Suppressor macrophage treated with lipopolysaccharide for 4 hours (primary cell): ENCODE results near the gene TACR1.
A peak's percentile ranks its signal among the peaks of the same experiment; 100 is the strongest.
"Not testable (repeated sequence)": the region's sequence is repeated elsewhere in the genome, so short reads cannot be mapped to it uniquely, and the experiment has no call there.

Source experiments
- DNase-seq: peaks from one replicate; pipeline ENCODE4 v3.0.0-alpha.2; 2020

The TACR1 gene

DNA sequence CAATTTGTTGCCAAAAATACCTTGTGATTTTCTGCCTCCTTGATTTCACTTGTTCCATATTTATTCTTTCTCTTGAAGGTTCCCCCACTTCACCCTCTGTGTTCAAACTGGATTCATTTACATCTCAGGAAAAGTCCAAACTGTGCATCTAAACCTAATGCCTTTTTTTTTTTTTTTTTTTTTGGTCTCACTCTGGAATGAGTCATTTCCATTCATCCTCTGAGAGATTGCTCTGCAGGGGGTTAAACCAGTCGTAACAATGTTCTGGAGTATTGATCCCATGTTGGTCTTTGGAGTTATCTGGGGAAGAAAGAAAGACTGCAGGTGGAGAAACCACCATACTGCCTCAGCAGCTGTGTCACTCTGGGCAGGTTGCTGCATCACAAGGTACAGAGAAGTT is 119.7 kb downstream of the TACR1 start:
- no peak for DNase-seq

GRCh38 chr2:75077909-75078308 is 121.4 kb downstream of the TACR1 start:
- DNase-seq: no peak

DNA sequence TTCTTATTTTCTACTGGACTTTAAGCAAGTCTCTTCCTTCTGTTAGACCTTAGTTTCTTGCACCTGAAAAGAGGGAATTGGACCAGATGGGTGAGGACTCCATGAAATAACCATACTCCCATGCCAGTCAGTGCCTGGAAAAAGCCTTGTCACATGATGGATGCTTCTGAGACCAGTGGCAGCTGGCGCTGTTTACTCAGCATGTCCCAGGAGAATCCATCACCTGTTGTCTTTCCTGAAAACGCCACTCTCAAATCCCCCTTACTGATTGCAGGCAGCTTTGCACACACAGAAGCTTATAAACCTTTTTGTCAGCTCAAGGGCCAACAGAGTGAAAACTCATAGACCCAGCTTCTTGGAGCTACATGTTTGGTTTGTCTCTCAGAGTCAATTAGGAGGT is 123.2 kb downstream of the TACR1 start:
- no peak for DNase-seq

- no peak for DNase-seq
Measured at GRCh38 chr2:75074708-75075107, 124.6 kb downstream of the TACR1 start.

DNA sequence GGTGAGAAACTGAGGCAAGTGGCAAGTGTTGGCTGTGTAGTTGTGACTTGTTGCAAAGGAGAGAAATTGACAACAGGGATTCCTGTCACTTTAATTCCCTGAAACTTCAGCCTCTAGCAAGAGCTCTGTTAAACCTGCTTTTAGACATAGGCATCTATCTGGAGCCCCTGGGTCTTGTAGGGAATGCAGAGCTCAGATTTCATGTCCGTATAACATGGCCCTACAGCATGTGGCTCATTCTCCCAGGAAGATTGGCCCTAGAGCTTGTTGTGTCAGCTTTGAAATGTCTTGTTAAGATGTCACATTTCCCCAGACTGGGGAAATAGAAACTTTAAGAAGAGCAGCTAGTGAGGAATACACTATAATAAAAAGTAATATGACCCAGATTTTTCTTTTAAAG is 125.1 kb downstream of the TACR1 start:
- DNase-seq: no peak

- no peak for DNase-seq
Measured at GRCh38 chr2:75071766-75072165, 127.6 kb downstream of the TACR1 start.

DNA sequence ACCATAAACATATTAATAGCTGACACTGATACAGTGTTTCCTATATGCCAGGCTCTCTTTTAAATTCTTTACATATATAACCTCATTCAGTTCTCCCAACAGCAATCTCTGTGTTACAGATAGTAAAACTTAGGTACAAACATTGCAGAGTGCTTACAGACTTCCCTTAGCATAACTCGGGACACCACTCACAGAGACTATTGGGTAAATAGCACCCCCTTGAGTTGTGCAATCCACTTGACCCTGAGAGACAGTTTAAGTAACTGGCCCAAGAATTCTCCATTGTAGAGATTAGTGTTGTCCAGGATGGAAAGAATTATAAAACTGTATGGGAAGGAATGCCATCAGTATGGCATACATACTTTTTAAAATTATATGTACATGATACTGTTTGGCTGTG is 130.8 kb downstream of the TACR1 start:
- no peak for DNase-seq

DNA sequence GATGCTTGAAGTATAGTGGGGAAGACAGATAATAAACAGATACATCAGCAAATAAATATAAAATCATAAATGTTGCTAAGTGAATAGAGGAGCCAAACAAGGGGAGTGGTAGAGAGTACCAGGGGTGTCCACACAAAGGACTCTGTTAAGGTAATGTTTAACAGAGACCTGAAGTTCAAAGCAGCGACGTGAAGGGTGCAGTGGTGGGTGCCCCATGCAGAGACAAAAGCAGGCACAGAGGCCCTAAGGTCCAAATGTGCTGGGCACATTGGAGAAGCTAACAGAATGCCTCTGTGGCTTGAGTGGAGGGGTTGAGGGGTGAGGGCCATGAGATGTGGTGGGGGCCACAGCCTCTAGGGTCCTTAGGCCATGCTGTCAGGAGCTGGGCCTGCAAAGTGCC is 131.8 kb downstream of the TACR1 start:
- no peak for DNase-seq

DNA sequence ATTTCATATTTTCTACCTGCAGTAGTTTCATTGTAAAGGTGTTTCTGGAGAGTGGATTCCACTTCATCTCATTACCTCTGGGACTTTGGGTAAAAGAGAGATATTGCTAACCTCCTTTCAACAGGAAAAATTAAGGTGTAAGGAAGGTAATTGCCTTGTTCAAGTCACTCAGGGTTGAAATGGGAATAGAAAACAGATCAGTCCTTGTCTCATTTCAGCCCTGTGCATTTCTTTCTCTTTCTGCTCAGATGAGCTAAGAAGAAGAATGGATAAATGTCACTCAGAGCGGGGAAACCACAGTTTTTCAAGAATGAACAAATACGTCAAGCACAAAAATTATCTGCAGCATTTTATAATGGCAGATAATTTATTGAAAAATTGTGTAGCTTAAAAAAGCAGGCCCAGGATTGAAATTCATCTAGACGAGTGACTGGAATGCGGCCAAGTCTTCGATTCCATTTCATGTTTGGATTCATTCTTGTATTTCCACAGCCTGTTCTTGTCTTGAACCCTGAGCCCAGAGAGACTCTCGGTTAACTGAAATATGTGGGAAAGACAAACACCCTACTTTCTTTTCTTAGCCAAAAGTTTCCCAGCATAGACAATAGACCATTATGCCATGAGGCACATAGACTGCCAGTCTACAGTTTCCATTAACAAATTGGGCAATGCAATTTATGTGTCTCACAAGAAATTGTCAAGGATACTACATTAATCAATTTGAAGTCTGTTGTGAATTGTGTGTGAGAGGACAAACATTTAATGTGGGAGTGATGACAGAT is 133.0 kb downstream of the TACR1 start:
- DNase-seq: no peak

GRCh38 chr2:75065402-75066008 is 133.8 kb downstream of the TACR1 start:
- no peak for DNase-seq

- DNase-seq: peak; percentile 64
Measured at GRCh38 chr2:75064691-75065396, 134.5 kb downstream of the TACR1 start.

- DNase-seq: no peak
Measured at GRCh38 chr2:75063906-75064305, 135.4 kb downstream of the TACR1 start.

GRCh38 chr2:75058427-75058826 is 140.9 kb downstream of the TACR1 start:
- DNase-seq: no peak

DNA sequence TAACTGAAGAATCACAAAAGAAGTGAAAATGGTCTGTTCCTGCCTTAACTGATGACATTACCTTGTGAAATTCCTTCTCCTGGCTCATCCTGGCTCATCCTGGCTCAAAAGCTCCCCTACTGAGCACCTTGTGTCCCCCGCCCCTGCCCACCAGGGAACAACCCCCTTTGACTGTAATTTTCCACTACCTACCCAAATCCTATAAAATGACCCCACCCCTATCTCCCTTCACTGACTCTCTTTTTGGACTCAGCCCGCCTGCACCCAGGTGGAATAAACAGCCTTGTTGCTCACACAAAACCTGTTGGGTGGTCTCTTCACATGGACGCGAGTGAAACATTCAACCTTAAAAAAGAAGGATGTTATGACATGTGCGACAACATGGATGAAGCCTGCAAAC is 142.2 kb downstream of the TACR1 start:
- not testable (repeated sequence) for DNase-seq

DNA sequence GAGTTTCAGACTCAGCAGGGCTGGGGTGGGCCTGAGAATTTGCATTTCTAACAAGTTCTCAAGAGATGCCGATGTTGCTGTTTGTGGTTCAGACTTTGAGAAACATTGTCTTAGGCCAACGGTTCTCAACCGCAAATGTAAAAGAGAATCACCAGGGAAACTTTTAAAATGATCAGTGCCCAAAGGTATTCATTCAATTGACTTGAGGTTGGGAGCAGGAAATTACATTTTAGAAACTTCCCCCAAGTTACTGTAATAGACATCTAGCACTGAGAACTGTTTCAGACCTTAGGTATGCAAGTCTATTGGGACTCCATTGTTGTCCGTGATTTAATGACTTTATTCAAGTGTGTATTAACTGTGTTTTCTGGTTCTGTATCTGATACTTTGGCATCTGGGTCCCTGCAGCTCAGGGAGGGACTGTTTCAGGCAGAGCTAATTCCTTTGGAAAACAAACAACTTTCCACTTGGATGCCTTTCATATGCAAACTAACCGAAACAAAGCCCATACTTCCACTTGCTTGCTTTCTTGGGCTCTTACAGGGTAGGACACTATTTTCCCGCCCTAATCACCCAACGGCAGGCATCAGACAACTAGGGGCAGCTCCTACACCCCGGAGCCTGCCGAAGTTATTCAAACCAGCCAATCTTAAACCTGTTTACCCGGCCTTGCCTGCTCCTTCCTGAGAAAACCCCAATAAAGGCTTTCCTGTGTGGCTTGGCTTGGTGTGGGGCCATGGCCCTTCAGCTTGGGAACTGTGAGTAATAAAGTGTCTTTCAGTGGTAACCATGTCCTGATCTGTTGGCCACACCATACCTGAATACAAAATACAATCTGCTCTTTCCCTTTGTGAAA is 143.3 kb downstream of the TACR1 start:
- no peak for DNase-seq

GRCh38 chr2:75055142-75055819 is 144.0 kb downstream of the TACR1 start:
- no peak for DNase-seq

DNA sequence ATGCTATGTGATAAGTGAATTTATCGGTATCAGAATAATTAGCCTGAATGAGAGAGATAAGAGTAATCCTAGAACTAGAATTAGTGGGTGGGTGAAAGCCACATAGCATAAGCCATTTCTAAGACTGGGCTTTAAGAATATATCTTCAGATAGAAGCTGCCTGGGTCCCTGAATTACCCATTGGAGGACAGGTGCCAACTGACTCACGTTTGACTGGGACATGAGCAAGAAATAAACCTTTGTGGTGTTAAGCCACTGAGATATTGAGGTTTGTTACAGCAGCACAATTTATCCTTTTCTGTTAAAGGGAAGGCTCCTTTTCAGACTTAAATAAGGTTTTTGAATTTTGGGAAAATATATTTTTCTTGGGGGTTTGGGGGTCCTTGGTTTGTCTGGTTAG is 145.0 kb downstream of the TACR1 start:
- DNase-seq: no peak

DNA sequence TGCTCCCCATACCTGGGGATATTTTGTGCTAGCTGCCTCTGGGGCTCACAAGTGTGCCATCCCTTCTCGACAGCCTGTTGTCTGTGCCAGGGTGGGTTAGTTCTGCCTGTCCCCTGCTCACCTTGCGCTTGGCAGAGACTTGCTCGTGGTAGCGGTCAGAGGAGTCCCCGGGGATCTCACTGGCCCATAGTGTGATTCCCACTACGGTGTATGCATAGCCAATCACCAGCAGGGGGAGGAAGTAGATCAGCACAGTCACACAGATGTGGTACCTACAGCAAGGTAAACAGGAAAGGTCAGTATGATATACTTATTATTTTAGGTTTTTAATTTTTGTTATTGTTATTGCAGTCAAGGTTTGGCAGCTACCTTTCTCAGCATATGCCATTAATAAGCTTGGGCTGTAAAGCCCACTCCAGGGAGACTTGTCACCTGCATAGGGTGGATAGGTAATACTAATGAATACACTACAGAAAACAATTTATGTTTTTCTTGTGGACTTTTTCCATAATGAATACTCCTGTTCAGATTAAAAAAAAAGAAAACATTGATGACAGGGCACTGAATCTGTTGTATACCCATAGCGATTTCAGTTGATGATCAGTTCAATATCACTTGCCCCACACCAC is 145.7 kb downstream of the TACR1 start:
- DNase-seq: no peak

- DNase-seq: peak; percentile 30
Measured at GRCh38 chr2:75047992-75048625, 151.2 kb downstream of the TACR1 start.

DNA sequence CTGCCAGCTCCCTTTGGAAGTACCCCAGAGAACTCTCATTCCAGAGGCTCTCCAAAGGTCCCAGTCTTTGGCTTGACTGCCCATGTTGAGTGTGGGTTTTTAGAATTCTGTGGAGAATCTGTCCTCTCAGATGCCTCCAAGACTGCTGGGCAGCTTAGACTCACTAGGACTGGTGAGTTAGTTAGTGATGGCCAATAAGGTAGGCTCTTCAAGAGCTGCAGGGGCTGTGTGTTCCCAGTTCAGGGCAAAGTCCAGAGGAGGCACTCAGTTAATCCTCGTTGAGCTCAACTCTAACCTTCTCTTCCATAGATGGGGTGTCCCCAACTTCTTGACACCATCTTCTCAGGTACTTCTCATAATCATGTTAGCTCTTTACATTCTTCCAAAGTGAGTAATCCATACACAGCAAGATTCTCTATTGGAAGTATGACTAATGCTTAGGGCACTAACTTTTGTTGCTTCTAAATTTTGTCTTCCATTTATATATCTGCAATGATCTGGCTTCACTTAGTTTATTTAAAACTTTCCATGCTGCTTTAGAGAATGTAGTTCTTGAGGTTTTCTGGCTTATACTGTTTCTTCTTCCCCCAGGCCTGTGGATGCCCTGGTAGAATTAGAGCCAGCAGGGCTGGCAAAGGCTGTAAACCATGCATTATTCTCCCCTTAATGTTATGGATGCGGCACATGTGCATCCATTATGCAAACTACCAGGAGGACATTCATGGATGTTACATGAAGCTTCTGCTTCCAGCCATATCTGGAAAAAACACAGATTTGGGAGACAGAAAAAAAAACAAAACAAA is 151.9 kb downstream of the TACR1 start:
- DNase-seq: no peak
